GM19025 (cell line): ENCODE data around the gene SDK2.

ENCODE experiments used
- ATAC-seq: cut with Tn5 transposase; IDR thresholded peaks from one replicate; pipeline ENCODE4 v1.9.1; 2021; ENCODE audit warnings: mild to moderate bottlenecking, low read depth, moderate library complexity; ENCODE audit not compliant: unreplicated experiment

SDK2 gene

DNA sequence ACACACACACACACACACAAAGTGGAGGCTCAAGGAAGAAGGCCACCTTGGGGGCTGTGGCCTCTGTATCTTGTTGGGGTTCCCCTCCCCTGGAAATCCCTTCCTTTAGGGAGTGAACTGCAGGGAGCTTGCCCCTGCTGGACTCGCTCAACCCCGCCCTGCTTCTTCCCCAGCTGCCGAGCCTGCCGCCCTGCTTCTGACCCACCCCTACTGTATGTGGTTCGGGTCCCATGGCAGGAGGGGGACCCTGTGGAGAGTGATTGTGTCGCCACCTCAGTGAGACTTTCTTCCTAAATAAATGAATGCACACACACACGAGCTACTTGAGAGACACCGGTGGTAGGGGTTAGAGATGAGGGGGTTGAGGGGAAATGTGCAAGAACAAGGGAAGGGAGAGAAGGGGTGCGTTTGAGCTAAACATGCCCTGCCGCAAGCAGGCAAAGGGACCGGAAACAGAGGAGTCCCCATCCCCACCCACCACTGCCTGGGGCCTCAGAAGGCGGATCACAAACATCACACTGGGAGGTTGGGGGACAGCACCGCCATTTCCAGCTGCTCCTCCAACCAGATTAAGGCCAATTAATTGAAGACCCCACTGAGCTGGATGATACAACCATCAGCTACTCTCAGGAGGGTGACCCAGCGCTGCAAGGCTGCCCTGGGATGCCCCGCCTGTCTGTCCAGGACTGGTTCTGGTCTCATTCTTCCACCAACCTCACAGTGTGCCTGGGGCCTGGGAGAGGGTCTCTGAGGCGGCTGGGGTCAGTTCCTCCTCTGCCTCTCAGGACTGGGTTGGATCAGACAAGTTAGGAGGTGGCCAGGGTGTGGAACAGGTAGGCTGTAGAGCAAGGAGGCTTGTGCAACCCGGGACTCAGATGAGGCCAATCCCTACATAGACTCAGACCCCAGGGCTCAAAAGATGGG, 98.9 kb downstream of the SDK2 start:
- ATAC-seq = no peak

DNA sequence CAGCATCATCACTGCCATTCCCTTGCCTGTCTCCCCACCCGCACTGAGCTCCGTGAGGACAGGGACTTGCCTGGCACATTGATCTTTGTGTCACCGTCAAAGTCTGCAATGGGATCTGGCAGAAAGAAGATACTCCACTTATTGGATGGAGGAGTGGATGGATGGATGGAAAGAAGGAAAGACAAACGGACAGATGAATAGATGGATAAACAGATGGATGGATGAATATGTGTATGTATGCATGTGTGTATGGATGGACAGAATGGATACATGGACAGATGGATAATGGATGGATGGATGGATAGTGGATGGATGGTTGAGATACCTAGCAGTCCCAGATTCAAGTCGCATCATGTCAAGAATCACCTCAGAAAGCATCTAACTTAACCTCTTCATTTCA, 99.9 kb downstream of the SDK2 start:
- no peak for ATAC-seq

DNA sequence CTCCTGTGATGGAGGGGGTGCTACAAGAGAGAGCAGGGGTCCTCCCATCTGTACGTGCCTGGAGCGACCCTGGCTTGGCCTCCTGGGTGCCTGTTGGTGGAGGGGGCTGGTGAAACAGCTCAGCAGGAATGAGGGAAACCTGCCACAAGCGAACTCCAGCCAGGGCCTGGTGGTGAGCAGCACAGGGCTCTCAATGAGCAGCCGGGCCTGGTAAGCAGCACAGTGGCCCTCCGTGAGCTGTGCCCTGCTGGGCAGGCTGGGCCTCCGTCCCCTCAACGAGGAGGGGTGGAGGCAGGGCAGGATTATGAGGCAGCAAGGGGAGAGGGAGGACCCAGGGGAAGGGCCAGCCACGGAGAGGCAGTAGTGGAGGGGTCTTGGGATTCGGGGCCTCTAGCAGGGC, 101.9 kb downstream of the SDK2 start:
- no peak for ATAC-seq

- no peak for ATAC-seq
These were observed 102.7 kb downstream of the SDK2 start for GRCh38 chr17:73541561-73541981.

DNA sequence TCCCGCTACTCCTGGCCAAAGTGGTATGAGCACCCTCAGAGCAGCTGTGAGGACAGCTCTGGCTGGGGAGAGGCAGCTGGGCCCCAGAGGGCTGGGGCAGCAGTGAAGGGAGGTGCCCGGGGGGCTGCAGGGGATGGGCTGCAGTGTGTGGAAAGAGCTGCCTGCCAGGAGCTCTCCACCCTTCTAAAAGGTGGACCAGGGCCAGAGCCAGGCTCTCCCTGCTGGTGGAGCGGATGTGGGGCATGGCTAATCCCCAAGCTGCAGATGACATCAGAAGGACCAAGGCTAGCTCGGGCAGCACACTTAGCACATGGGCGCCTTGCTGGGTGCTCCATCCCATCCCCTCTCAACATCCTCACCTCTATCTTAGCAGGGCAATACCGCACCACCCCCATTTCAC, 103.1 kb downstream of the SDK2 start:
- ATAC-seq = no peak

GRCh38 chr17:73539166-73539565, 105.1 kb downstream of the SDK2 start:
- no peak for ATAC-seq

GRCh38 chr17:73538445-73538844, 105.8 kb downstream of the SDK2 start:
- ATAC-seq = no peak

- ATAC-seq = no peak
These were observed 107.3 kb downstream of the SDK2 start for GRCh38 chr17:73536700-73537605.

DNA sequence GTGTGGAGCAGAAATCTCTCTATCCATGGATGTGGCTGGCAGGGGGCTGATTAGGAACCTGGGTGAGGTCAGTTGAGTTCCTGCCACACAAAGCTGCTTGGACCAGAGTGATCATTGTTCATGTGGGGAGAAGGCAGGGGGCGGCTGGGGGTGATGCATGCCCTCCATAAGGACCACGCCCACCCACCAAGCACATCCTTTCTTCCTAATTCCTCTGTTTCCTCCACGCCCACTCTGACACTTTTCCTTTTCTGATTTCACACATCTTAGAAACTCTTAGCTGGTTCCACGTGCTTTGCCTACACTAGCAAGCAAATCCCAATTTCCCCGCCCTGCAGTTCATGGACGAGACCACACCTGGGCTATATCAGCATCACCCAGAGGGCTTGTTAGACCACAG, 108.5 kb downstream of the SDK2 start:
- ATAC-seq = no peak

DNA sequence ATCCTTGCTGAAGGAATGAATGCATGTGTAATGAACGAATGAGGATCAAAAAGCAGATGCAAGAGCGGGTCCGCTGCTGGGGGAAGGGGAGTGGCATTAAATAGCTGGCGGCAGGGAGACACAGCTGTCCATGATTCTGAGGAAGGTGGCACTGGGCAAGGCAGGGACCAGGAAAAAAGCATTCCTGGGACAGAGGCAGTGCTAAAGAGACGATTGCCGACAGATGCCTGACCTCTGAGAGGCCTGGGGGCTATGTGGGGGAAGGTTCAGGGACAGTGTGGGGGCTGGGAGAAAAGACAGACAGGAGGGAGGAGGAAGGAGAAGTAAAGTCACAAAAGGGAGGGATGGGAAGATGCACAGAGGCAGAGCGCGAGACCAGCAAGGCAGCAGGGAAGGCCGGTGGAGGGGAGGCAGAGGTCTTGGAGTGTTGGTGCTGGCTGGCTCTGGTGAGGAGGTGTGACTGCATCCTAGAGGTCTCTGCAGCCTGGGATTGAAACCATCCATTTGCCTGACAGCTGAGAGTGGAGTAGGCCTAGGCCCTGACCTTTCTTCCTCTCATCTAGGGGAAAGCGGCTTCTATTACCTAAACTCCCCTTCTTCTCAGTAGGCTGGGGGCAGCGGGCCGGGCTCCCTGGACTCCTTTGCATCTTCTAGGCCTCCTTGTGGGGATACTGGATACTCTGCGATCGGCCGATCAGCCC, 109.9 kb downstream of the SDK2 start:
- ATAC-seq = no peak

DNA sequence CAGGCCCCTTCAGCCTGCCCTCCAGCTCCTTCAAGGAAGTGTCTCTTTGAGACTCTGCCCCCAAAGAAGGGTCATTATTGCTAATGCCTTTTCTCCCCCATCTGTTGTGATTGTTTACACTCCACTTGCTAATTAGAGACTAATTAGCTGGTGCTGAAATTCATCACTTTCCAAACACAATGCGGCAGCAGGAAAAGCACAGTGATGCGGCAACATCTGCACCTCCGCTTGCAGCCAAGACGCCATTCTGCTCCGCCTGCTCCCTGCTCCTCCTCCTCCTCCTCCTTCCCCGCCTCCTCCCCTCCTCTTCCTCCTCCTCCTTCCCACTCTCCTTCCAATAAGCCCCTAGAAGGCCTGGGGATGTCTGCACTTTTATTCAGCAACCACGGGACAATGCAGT, 110.5 kb downstream of the SDK2 start:
- no peak for ATAC-seq

DNA sequence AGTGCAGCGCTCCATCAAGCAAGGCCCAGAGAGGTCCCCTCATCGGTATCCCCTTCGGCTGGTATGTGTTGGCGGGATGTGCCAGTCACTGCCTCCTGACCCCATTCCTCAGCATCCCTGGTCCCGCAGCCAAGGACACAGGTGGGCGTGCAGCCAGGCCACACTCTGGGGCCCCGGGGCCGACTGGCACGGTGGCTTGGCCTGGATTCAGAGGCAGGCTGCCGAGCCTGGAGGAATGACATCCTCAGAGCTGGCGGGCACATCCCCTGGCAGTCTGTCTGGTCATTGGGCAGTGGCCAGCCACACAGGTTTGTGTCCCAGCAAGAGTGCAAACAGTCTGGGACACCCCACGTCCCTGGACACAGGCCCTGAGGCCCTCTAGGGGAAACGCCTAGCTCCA, 111.1 kb downstream of the SDK2 start:
- ATAC-seq = no peak

DNA sequence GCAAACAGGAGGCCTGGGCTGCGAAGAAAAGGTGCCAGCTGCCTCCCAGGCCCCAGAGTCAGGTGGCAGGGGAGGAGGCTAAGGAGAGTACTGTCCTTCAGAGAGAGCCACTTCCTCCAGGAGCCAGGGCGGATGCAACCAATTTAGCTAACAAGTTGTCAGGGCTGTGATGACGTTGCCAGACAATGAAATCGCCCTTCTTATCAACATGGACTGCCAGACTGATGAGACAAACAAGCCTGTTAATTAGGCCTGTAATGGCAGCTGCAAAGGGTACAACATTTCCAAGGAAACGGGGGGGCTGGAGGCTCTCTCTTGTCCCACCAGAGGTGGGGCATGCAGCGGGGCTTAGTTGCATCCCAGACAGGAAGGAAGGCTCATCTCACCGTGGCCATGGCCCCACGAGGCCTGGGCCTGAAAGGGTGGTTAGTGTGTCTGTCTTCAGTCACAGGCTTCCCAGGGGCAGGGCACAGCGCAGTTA, 111.8 kb downstream of the SDK2 start:
- ATAC-seq = no peak

GRCh38 chr17:73531158-73531557, 113.1 kb downstream of the SDK2 start:
- no peak for ATAC-seq

GRCh38 chr17:73528679-73529078, 115.6 kb downstream of the SDK2 start:
- ATAC-seq = no peak

DNA sequence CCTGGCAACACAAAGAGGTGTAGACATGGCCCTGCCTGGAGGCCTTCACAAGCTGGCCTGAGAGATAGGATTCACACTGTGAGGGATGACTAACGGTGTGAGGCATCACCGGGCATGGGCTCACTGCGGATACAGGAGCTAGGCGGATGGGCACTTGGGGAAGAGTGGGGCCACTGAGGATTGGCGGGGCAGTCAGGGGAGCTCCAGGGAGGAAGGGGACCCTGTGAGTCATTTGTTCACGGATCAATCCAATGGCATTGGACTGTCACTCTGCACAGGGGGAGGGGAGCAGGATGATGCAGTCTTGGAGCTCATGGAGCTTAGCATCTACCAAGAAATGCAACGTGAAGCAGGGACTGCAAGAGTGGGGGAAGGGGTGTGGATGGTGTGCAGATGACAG, 117.3 kb downstream of the SDK2 start:
- ATAC-seq = no peak

DNA sequence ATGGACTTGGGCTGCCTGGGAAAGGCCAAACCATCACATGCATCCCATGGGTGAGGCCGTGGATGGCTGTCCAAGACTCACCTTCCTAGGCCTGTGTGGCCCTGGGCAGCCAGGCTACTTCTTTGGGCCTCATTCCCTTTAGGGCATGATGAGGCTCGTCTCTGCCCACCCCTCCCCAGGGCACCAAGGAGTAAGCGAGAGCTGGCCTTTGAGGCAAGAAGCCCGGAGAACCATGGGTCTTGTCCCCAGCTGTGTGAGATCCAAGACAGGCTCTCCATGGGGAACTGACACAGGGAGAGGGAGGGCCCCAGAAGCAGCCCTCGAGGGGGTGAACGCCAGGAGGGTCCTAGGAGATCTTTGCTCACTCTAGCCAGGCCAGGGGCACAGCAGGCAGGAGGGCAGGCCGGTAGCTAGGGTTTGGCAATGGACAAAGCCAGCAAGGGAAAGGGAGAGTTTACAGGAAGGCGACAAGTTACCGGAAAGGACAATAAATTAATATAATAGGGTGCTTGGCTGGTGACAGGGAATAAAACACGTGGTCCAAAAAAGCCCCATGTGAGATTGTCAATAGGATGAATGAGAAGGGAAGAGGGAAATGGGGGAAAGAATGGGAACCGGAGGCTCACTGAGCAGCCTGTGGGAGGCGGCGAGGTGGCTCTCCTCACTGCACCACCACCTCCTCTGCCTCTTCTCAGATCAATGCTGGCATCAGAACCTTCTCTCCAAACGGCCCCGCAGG, 119.1 kb downstream of the SDK2 start:
- no peak for ATAC-seq

GRCh38 chr17:73522696-73523095, 121.5 kb downstream of the SDK2 start:
- no peak for ATAC-seq

GRCh38 chr17:73522107-73522506, 122.1 kb downstream of the SDK2 start:
- no peak for ATAC-seq

- ATAC-seq = no peak
These were observed 122.9 kb downstream of the SDK2 start for GRCh38 chr17:73521376-73521775.
